K562 (cell line): ENCODE results near the gene CRADD. TPM values are rescaled to one million over a fixed set of nuclear protein-coding genes. Genes with fewer than 3 reads are reported as not detected.

Experiments
- BDP1 ChIP-seq: IDR thresholded peaks from 3 replicates; pipeline ENCODE4 v1.6.1; 2011; ENCODE audit not compliant: insufficient read length, insufficient read depth
- BRF1 ChIP-seq: IDR thresholded peaks from 3 replicates; pipeline ENCODE4 v1.6.1; 2011; ENCODE audit warnings: borderline replicate concordance, mild to moderate bottlenecking; ENCODE audit not compliant: insufficient read length; ENCODE audit errors: extremely low read depth
- EGR1 ChIP-seq: fragments of 450-650 bp; conservative IDR thresholded peaks from 2 replicates; pipeline ENCODE4 v1.6.1; 2017; ENCODE audit warnings: mild to moderate bottlenecking
- GABPB2 ChIP-seq: fragments of 250-450 bp; sonication (Bioruptor Pico); conservative IDR thresholded peaks from 2 replicates; pipeline ENCODE4 v1.5.1; 2021; ENCODE audit warnings: mild to moderate bottlenecking
- MXI1 ChIP-seq: IDR thresholded peaks from 2 replicates; pipeline ENCODE4 v1.6.1; 2011; ENCODE audit warnings: low read depth, mild to moderate bottlenecking, improper control_type of control experiment, low read length
- NCOA1 ChIP-seq: fragments of 450-650 bp; IDR thresholded peaks from 2 replicates; pipeline ENCODE4 v1.6.1; 2016; ENCODE audit warnings: low read depth
- PHF21A ChIP-seq: fragments of 450-650 bp; IDR thresholded peaks from 2 replicates; pipeline ENCODE4 v1.6.1; 2017; ENCODE audit warnings: low read depth, borderline replicate concordance
- POLR2AphosphoS5 ChIP-seq: IDR thresholded peaks from 2 replicates; pipeline ENCODE4 v1.6.1; 2011; ENCODE audit warnings: mild to moderate bottlenecking, low read depth, low read length, moderate library complexity; ENCODE audit not compliant: control insufficient read depth, insufficient read depth
- SAP30 ChIP-seq: fragments of 200-600 bp; sonication (generic); IDR thresholded peaks from 2 replicates; pipeline ENCODE4 v1.6.1; 2012; ENCODE audit warnings: borderline replicate concordance, low read depth, mild to moderate bottlenecking, moderate library complexity, low read length, control low read depth, inconsistent platforms; ENCODE audit not compliant: insufficient read depth, poor library complexity, severe bottlenecking
- SOX6 ChIP-seq: fragments of 450-650 bp; IDR thresholded peaks from 2 replicates; pipeline ENCODE4 v1.6.1; 2014; ENCODE audit warnings: mild to moderate bottlenecking
- SP1 ChIP-seq: sonication (generic); formaldehyde crosslinking; IDR thresholded peaks from 2 replicates; pipeline ENCODE4 v1.8.1; 2022; ENCODE audit warnings: mild to moderate bottlenecking, missing genetic modification reagents
- SREBF1 ChIP-seq: fragments of 150-350 bp; IDR thresholded peaks from 2 replicates; pipeline ENCODE4 v1.6.1; 2014; ENCODE audit warnings: antibody characterized with exemption, low read depth, low read length, borderline replicate concordance
- SRF ChIP-seq, 2 experiments: fragments of 250-450, 450-650 bp in 1 of 2; sonication (Bioruptor Pico) in 1 of 2; sonication (generic) in 1 of 2; formaldehyde crosslinking; IDR thresholded peaks; 2 replicates each; pipeline versions ENCODE4 v1.5.0 to v1.5.1; 2020 to 2022; ENCODE audit warnings: mild to moderate bottlenecking in 1 of 2, missing genetic modification reagents in 1 of 2
- U2AF2 ChIP-seq: fragments of 200-400 bp; formaldehyde crosslinking; optimal IDR thresholded peaks from 2 replicates; pipeline ENCODE3; 2017; ENCODE audit warnings: low read depth, mild to moderate bottlenecking, low read length
- ZNF143 ChIP-seq: sonication (generic); formaldehyde crosslinking; IDR thresholded peaks from 2 replicates; pipeline ENCODE4 v1.9.0; 2022; ENCODE audit warnings: mild to moderate bottlenecking, missing genetic modification reagents
- ZSCAN32 ChIP-seq: fragments of 450-650 bp; formaldehyde crosslinking; IDR thresholded peaks from 2 replicates; pipeline ENCODE4 v1.4.0; 2020; ENCODE audit warnings: mild to moderate bottlenecking, moderate library complexity
- polyA plus RNA-seq, 8 experiments: library from polyadenylated mRNA; depleted of rRNA in 4 of 8; stranded (reverse) in 5 of 8; unstranded in 3 of 8; fragments of >200 nt; fragmentation: Nextera tagmentation in 2 of 8; fragmentation: Illumina TruSeq in 1 of 8; extraction: Ambion mirVana in 2 of 8; extraction: Trizol in 1 of 8; gene quantifications; 2 replicates each; pipeline versions ENCODE4 v1.2.1 to v1.2.3, GENCODE V29; 2011 to 2014; ENCODE audit warnings: inconsistent platforms in 1 of 8, missing spikeins in 1 of 8
- total RNA-seq, 7 experiments: library from RNA; depleted of rRNA in 6 of 7; stranded (reverse); fragments of >200 nt in 6 of 7; fragmentation: Illumina TruSeq in 2 of 7; extraction: Trizol in 2 of 7; gene quantifications; 2 replicates each; pipeline versions ENCODE4 v1.2.1 to v1.2.3, GENCODE V29; 2011 to 2021; ENCODE audit warnings: low replicate concordance in 1 of 7
- TF ChIP-seq, protein P1 (sequence below): fragments of 200-800 bp; sonication (Bioruptor generic); IDR thresholded peaks from 2 replicates; pipeline ENCODE4 v1.6.1; 2017; ENCODE audit warnings: missing genetic modification characterization, missing compliant biosample characterization
- TF ChIP-seq, protein P2 (sequence below): sonication (generic); formaldehyde crosslinking; IDR thresholded peaks from 2 replicates; pipeline ENCODE4 v1.8.0; 2022; ENCODE audit warnings: missing genetic modification reagents, mild to moderate bottlenecking, borderline replicate concordance
- TF ChIP-seq, protein P3 (sequence below): IDR thresholded peaks from 3 replicates; pipeline ENCODE4 v1.6.1; 2011; ENCODE audit warnings: borderline replicate concordance, mild to moderate bottlenecking; ENCODE audit not compliant: insufficient read length, insufficient read depth
- TF ChIP-seq, protein P4 (sequence below): fragments of 450-650 bp; IDR thresholded peaks from 2 replicates; pipeline ENCODE4 v1.7.0; 2016; ENCODE audit warnings: borderline replicate concordance
- TF ChIP-seq, protein P5 (sequence below): IDR thresholded peaks from 2 replicates; pipeline ENCODE4 v1.6.1; 2014; ENCODE audit warnings: antibody characterized with exemption

The CRADD gene
- total and polyA plus RNA-seq, 9 of the 15 experiments (the other 6 are each of a cell fraction or from before 2014, with no cell fraction given) = 20.5 to 41.1 (median 25.9) TPM

- TF ChIP-seq SRF (CRISPR knock-in tag; IDR thresholded peaks at IDR 0.05) (no peak), POLR2AphosphoS5 (0 out of 2 replicates have a peak, but pooled peaks have one; percentile 30), BDP1 (no peak), SAP30 (no peak), BRF1 (no peak), EGR1 (no peak), SOX6 (peak; percentile 97), SREBF1 (no peak), NCOA1 (no peak), GABPB2 (CRISPR knock-in tag) (no peak), U2AF2 (no peak), PHF21A (no peak), MXI1 (no peak), ZNF143 (no peak), SP1 (CRISPR knock-in tag) (no peak), ZSCAN32 (CRISPR knock-in tag) (no peak)
- TF ChIP-seq, protein P1, sequence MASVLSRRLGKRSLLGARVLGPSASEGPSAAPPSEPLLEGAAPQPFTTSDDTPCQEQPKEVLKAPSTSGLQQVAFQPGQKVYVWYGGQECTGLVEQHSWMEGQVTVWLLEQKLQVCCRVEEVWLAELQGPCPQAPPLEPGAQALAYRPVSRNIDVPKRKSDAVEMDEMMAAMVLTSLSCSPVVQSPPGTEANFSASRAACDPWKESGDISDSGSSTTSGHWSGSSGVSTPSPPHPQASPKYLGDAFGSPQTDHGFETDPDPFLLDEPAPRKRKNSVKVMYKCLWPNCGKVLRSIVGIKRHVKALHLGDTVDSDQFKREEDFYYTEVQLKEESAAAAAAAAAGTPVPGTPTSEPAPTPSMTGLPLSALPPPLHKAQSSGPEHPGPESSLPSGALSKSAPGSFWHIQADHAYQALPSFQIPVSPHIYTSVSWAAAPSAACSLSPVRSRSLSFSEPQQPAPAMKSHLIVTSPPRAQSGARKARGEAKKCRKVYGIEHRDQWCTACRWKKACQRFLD (CRISPR knock-in tag) = no peak
- TF ChIP-seq, protein P2, sequence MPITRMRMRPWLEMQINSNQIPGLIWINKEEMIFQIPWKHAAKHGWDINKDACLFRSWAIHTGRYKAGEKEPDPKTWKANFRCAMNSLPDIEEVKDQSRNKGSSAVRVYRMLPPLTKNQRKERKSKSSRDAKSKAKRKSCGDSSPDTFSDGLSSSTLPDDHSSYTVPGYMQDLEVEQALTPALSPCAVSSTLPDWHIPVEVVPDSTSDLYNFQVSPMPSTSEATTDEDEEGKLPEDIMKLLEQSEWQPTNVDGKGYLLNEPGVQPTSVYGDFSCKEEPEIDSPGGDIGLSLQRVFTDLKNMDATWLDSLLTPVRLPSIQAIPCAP (CRISPR knock-in tag) = no peak
- TF ChIP-seq, protein P3, sequence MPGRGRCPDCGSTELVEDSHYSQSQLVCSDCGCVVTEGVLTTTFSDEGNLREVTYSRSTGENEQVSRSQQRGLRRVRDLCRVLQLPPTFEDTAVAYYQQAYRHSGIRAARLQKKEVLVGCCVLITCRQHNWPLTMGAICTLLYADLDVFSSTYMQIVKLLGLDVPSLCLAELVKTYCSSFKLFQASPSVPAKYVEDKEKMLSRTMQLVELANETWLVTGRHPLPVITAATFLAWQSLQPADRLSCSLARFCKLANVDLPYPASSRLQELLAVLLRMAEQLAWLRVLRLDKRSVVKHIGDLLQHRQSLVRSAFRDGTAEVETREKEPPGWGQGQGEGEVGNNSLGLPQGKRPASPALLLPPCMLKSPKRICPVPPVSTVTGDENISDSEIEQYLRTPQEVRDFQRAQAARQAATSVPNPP = no peak
- TF ChIP-seq, protein P4, sequence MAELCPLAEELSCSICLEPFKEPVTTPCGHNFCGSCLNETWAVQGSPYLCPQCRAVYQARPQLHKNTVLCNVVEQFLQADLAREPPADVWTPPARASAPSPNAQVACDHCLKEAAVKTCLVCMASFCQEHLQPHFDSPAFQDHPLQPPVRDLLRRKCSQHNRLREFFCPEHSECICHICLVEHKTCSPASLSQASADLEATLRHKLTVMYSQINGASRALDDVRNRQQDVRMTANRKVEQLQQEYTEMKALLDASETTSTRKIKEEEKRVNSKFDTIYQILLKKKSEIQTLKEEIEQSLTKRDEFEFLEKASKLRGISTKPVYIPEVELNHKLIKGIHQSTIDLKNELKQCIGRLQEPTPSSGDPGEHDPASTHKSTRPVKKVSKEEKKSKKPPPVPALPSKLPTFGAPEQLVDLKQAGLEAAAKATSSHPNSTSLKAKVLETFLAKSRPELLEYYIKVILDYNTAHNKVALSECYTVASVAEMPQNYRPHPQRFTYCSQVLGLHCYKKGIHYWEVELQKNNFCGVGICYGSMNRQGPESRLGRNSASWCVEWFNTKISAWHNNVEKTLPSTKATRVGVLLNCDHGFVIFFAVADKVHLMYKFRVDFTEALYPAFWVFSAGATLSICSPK = no peak
- TF ChIP-seq, protein P5, sequence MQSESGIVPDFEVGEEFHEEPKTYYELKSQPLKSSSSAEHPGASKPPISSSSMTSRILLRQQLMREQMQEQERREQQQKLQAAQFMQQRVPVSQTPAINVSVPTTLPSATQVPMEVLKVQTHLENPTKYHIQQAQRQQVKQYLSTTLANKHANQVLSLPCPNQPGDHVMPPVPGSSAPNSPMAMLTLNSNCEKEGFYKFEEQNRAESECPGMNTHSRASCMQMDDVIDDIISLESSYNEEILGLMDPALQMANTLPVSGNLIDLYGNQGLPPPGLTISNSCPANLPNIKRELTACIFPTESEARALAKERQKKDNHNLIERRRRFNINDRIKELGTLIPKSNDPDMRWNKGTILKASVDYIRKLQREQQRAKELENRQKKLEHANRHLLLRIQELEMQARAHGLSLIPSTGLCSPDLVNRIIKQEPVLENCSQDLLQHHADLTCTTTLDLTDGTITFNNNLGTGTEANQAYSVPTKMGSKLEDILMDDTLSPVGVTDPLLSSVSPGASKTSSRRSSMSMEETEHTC = peak; percentile 48; the same call in 1 of the 2 replicates
Measured at GRCh38 chr12:93784339-93785086, 107.3 kb downstream of the CRADD start (continued).
